ENCODE results near the gene KRT2.

Gene KRT2

DNA sequence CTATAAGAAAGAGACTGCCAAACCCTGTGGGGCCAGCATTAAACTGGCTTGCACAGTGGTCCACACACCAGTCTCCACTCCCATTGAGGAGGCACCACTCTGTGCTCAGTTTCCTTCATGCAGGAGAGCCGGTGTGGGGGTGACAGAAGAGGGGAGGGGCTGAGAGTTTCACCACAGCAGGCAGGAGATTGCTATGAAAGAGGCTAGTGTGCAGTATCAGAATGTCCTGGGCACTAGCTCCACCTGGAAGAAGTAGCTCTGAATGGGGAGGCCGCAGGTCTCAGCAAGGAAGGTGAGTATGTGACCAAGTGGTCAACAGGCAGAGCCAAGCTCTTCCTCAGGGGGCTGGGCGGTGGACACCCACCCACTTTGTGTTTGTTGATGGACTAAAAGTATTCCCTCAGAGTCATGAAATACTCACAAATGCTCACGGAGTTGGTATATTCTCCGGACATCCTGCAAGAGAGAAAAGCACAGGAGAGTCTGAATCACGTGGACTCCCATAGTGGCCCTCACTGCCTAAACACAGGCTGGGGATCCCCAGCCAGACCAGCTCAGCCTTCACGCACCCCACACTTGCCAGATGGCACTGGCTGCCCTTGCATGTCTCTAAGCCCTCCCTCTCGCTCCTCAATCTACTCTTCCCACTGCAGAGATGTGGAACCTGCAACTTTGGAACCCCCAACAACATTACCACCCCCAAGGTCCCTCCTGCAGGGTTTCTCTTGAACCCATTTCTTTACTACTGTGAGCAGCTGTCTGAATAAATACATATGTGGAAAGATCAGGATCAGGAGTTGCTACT, 43.0 kb downstream of the KRT2 start:
- no peak overlapping the region for H3K4me3 ChIP-seq (ENCODE audit: low read depth, low read length)
- DNase-seq (ENCODE audit: low read depth): no peak
- no peak for TF ChIP-seq CTCF (conservative IDR thresholded peaks at IDR 0.05; ENCODE audit: low read depth, low read length)

GRCh38 chr12:52608161-52608560, 43.9 kb downstream of the KRT2 start:
- DNase-seq (ENCODE audit: low read depth): no peak
- TF ChIP-seq CTCF (conservative IDR thresholded peaks at IDR 0.05; ENCODE audit: low read depth, low read length): no peak
- no peak overlapping the region for H3K4me3 ChIP-seq (ENCODE audit: low read depth, low read length)

GRCh38 chr12:52607314-52607713, 44.7 kb downstream of the KRT2 start:
- no peak overlapping the region for H3K4me3 ChIP-seq (ENCODE audit: low read depth, low read length)
- no peak for DNase-seq (ENCODE audit: low read depth)
- TF ChIP-seq CTCF (conservative IDR thresholded peaks at IDR 0.05; ENCODE audit: low read depth, low read length): no peak

- no peak for TF ChIP-seq CTCF (conservative IDR thresholded peaks at IDR 0.05; ENCODE audit: low read depth, low read length)
Measured at GRCh38 chr12:52606581-52607218, 45.3 kb downstream of the KRT2 start.

DNA sequence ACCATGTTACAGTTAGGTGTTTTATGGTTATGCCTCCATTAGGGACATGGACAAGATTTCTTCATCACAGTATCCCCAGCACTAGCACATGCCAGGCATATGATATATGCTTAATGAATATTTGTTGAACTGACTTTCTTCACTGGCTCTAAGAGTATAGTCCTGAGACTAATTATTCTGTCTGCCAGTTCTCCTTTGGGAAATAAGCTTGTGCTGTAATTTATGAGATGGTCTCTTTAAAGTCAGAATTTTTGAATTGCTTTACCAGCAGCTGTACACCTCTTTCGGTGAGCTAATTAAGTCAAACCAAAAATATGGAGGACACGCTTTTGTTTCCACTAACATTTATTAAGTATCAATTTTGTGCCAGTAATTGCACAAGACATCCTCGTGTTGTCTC, 45.9 kb downstream of the KRT2 start:
- TF ChIP-seq CTCF (conservative IDR thresholded peaks at IDR 0.05; ENCODE audit: low read depth, low read length): no peak
- no peak overlapping the region for H3K4me3 ChIP-seq (ENCODE audit: low read depth, low read length)
- DNase-seq (ENCODE audit: low read depth): no peak

More at GRCh38 chr12:52606581-52607218, 45.3 kb downstream of the KRT2 start:
- H3K4me3 ChIP-seq (ENCODE audit: low read depth, low read length): no peak overlapping the region
- no peak for DNase-seq (ENCODE audit: low read depth)

GRCh38 chr12:52605542-52605941, 46.5 kb downstream of the KRT2 start:
- no peak for TF ChIP-seq CTCF (conservative IDR thresholded peaks at IDR 0.05; ENCODE audit: low read depth, low read length)
- DNase-seq (ENCODE audit: low read depth): no peak
- H3K4me3 ChIP-seq (ENCODE audit: low read depth, low read length): no peak overlapping the region
